Type B pancreatic cell (in vitro differentiated cells): ENCODE measurements around the gene PSD2. TPM values are rescaled to one million over a fixed set of nuclear protein-coding genes. Genes with fewer than 3 reads are reported as not detected.

Experiments
- DNase-seq: peaks from one replicate; pipeline ENCODE4 v3.0.0; 2021; ENCODE audit warnings: mixed read lengths; ENCODE audit not compliant: unreplicated experiment; ENCODE audit errors: extremely low spot score
- H3K27ac Mint-ChIP-seq: 2 replicates; pipeline ENCODE4 v1.8.0; 2021; ENCODE audit warnings: mild to moderate bottlenecking, mixed read lengths
- H3K27me3 Mint-ChIP-seq: 2 replicates; pipeline ENCODE4 v1.8.0; 2021; ENCODE audit warnings: mixed read lengths
- H3K36me3 Mint-ChIP-seq: 2 replicates; pipeline ENCODE4 v1.8.0; 2021; ENCODE audit warnings: mixed read lengths
- H3K4me1 Mint-ChIP-seq: one replicate; pipeline ENCODE4 v1.8.0; 2021; ENCODE audit warnings: mixed read lengths; ENCODE audit not compliant: unreplicated experiment
- H3K4me3 Mint-ChIP-seq: 2 replicates; pipeline ENCODE4 v1.8.0; 2021; ENCODE audit warnings: mild to moderate bottlenecking, mixed read lengths
- H3K9me3 Mint-ChIP-seq: 2 replicates; pipeline ENCODE4 v1.8.0; 2021; ENCODE audit warnings: mixed read lengths
- total RNA-seq: library from RNA; stranded (reverse); gene quantifications from 2 replicates; pipeline ENCODE4 v1.2.1, GENCODE V29; 2021; ENCODE audit warnings: low replicate concordance
- TF ChIP-seq, protein P1 (sequence below): fragments of 200-600 bp; sonication (generic); conservative IDR thresholded peaks from 2 replicates; pipeline ENCODE4 v1.5.0; 2021; ENCODE audit warnings: antibody characterized with exemption, mild to moderate bottlenecking

PSD2 gene
- total RNA-seq, 1 donor from 2014 or later = 0.27 TPM

DNA sequence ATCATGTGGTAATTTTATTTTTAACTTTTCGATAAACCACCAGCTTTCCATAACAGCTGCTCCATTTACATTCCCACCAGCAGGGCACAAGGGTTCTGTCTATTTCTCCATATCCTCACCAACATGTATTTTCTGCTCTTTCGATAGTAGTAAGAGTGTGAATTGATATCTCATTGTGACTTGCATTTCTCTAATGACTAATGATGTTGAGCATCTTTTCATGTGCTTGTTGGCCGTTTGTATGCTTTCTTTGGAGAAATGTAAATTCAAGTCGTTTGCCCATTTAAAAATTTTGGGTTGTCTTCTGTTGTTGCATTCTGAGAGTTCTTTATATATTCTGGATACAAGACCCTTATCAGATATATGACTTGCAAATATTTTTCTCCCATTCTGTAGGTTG lies 45.9 kb downstream of the PSD2 start:
- no peak for DNase-seq
- Mint-ChIP-seq H3K4me3 (no peak overlapping the region), H3K4me1 (no peaks in the 10 kb centered on the region), H3K27me3 (peaks cover 56% of the 10 kb centered on the region), H3K36me3 (no peaks in the 10 kb centered on the region), H3K9me3 (no peaks in the 10 kb centered on the region), H3K27ac (no peak overlapping the region)
- TF ChIP-seq, protein P1, sequence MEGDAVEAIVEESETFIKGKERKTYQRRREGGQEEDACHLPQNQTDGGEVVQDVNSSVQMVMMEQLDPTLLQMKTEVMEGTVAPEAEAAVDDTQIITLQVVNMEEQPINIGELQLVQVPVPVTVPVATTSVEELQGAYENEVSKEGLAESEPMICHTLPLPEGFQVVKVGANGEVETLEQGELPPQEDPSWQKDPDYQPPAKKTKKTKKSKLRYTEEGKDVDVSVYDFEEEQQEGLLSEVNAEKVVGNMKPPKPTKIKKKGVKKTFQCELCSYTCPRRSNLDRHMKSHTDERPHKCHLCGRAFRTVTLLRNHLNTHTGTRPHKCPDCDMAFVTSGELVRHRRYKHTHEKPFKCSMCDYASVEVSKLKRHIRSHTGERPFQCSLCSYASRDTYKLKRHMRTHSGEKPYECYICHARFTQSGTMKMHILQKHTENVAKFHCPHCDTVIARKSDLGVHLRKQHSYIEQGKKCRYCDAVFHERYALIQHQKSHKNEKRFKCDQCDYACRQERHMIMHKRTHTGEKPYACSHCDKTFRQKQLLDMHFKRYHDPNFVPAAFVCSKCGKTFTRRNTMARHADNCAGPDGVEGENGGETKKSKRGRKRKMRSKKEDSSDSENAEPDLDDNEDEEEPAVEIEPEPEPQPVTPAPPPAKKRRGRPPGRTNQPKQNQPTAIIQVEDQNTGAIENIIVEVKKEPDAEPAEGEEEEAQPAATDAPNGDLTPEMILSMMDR = peak; percentile 31

GRCh38 chr5:139842321-139842720 lies 46.7 kb downstream of the PSD2 start:
- H3K9me3 Mint-ChIP-seq = no peaks in the 10 kb centered on the region

DNA sequence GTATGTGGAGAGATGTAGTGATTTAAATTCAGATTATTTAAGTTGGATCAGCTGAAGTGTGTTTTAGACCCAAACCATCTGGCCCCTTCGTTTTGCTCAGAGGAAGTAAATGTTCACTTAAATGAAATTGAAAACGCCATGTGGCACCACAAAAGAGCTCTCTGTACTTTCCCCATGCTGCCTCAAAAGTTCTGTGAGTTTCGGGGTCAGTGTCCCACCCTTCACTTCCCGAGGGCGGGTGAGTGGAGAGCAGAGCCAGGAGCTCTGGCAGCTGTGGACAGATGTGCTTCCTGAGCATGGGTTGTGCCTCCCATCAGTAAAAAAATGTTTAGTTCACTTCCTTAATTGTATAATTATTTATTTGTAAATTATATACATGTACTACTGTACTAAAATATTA lies 48.4 kb downstream of the PSD2 start:
- H3K4me3 Mint-ChIP-seq = no peak overlapping the region
- H3K27ac Mint-ChIP-seq = no peak overlapping the region
- TF ChIP-seq, protein P1 = no peak
- no peaks in the 10 kb centered on the region for H3K4me1 Mint-ChIP-seq
- no peak for DNase-seq
- peaks cover 68% of the 10 kb centered on the region for H3K27me3 Mint-ChIP-seq
- H3K36me3 Mint-ChIP-seq = no peaks in the 10 kb centered on the region
- H3K9me3 Mint-ChIP-seq = no peaks in the 10 kb centered on the region

More at GRCh38 chr5:139842321-139842720, 46.7 kb downstream of the PSD2 start:
- DNase-seq = no peak
- peaks cover 61% of the 10 kb centered on the region for H3K27me3 Mint-ChIP-seq
- no peaks in the 10 kb centered on the region for H3K36me3 Mint-ChIP-seq
- H3K4me1 Mint-ChIP-seq = no peaks in the 10 kb centered on the region
- TF ChIP-seq, protein P1 = no peak
- H3K27ac Mint-ChIP-seq = no peak overlapping the region
- H3K4me3 Mint-ChIP-seq = no peak overlapping the region

DNA sequence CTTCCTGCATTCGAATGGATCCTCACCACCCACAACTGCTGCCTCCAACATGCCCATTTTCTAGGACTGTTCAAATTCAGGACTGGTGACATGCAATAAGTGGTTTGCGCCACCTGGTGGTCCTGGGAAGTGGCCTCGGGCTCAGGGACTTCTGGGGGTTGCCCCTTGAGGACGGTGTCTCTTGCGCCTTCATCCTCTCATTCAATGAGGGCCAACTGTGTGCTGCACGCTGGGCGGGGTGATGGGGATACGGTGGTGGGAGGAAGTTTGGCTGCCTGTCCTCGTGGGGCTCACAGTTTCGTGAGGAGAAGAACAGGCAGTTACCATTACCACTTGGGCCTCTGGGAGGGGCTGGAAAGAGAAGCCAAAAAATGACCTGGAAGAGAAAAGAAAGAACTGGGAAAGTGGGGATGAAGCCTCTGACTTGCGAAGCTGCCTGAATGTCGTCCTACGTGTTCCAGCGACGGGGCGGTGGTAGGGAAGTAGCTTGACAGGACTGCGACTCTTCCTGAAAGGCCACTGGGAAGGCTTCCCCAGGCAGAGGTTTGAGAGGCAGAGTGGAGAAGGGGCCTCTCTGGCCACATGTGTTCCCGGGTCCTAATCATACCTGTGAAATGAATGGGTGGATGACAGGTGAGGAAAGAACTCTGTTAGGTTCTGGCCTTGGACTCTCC lies 49.0 kb downstream of the PSD2 start:
- H3K36me3 Mint-ChIP-seq = no peaks in the 10 kb centered on the region
- H3K9me3 Mint-ChIP-seq = no peaks in the 10 kb centered on the region
- peak overlapping the region; percentile 28 for H3K4me3 Mint-ChIP-seq
- no peak for DNase-seq
- H3K27ac Mint-ChIP-seq = no peak overlapping the region
- H3K27me3 Mint-ChIP-seq = peaks cover 71% of the 10 kb centered on the region
- TF ChIP-seq, protein P1 = peak; percentile 90
- no peaks in the 10 kb centered on the region for H3K4me1 Mint-ChIP-seq

- Mint-ChIP-seq H3K4me3 (peak overlapping the region; percentile 44), H3K36me3 (no peaks in the 10 kb centered on the region), H3K27ac (no peak overlapping the region), H3K27me3 (peaks cover 77% of the 10 kb centered on the region), H3K9me3 (no peaks in the 10 kb centered on the region), H3K4me1 (no peaks in the 10 kb centered on the region)
- DNase-seq = no peak
- TF ChIP-seq, protein P1 = no peak
Measured at GRCh38 chr5:139845846-139846681, 50.5 kb downstream of the PSD2 start.
